GM23248 (cell line): Measurements from ENCODE around the gene TPRN. TPM values are rescaled to one million over a fixed set of nuclear protein-coding genes. Genes with fewer than 3 reads are reported as not detected.

Experiments
- DNase-seq: peaks from one replicate; pipeline ENCODE4 v3.0.0-alpha.2; 2015
- H2AFZ ChIP-seq: fragments of 200-600 bp; sonication (generic); 2 replicates; pipeline ENCODE4 v1.6.1; 2016; ENCODE audit warnings: antibody characterized with exemption
- H3F3A ChIP-seq: fragments of 200-600 bp; sonication (generic); 2 replicates; pipeline ENCODE4 v1.6.1; 2016; ENCODE audit warnings: mild to moderate bottlenecking, antibody characterized with exemption, mixed run types; ENCODE audit not compliant: insufficient read depth
- H3K27ac ChIP-seq: fragments of 200-600 bp; sonication (generic); 2 replicates; pipeline ENCODE4 v1.5.1; 2016; ENCODE audit warnings: mild to moderate bottlenecking
- H3K27me3 ChIP-seq: fragments of 200-600 bp; sonication (generic); replicated peaks from 2 replicates; pipeline ENCODE4 v1.6.1; 2016; ENCODE audit warnings: mild to moderate bottlenecking; ENCODE audit not compliant: insufficient read depth
- H3K36me3 ChIP-seq: fragments of 200-600 bp; sonication (generic); 2 replicates; pipeline ENCODE4 v1.6.1; 2016; ENCODE audit warnings: low read depth, mild to moderate bottlenecking
- H3K4me1 ChIP-seq: fragments of 200-600 bp; sonication (generic); 2 replicates; pipeline ENCODE4 v1.6.1; 2016; ENCODE audit warnings: mild to moderate bottlenecking; ENCODE audit not compliant: insufficient read depth
- H3K4me2 ChIP-seq: fragments of 200-600 bp; sonication (generic); one replicate; pipeline ENCODE4 v1.6.1; 2016; ENCODE audit warnings: mild to moderate bottlenecking; ENCODE audit not compliant: unreplicated experiment
- H3K4me3 ChIP-seq: fragments of 200-600 bp; sonication (generic); 2 replicates; pipeline ENCODE4 v1.5.1; 2016; ENCODE audit warnings: mild to moderate bottlenecking
- H3K79me2 ChIP-seq: fragments of 200-600 bp; sonication (generic); 2 replicates; pipeline ENCODE4 v1.6.1; 2016; ENCODE audit warnings: mild to moderate bottlenecking; ENCODE audit not compliant: insufficient read depth
- H3K9ac ChIP-seq: fragments of 200-600 bp; sonication (generic); 2 replicates; pipeline ENCODE4 v1.6.1; 2016; ENCODE audit warnings: mild to moderate bottlenecking
- H3K9me2 ChIP-seq: fragments of 200-600 bp; sonication (generic); 2 replicates; pipeline ENCODE4 v1.6.1; 2016; ENCODE audit warnings: mixed run types, mild to moderate bottlenecking, moderate library complexity; ENCODE audit not compliant: insufficient read depth
- H3K9me3 ChIP-seq: fragments of 200-600 bp; sonication (generic); one replicate; pipeline ENCODE4 v1.6.1; 2017; ENCODE audit warnings: low read depth
- H4K20me1 ChIP-seq: fragments of 200-600 bp; sonication (generic); 2 replicates; pipeline ENCODE4 v1.6.0; 2016; ENCODE audit not compliant: insufficient read depth
- EZH2 ChIP-seq: fragments of 200-600 bp; sonication (generic); IDR thresholded peaks from 2 replicates; pipeline ENCODE4 v1.6.1; 2018; ENCODE audit warnings: antibody characterized with exemption, mild to moderate bottlenecking; ENCODE audit not compliant: insufficient read depth, poor library complexity, severe bottlenecking
- EZH2phosphoT487 ChIP-seq: fragments of 200-600 bp; sonication (generic); IDR thresholded peaks from 2 replicates; pipeline ENCODE4 v1.6.1; 2018; ENCODE audit warnings: antibody characterized with exemption, moderate library complexity, mild to moderate bottlenecking, low read depth; ENCODE audit not compliant: insufficient read depth
- WGBS, 2 experiments: methylation state at CpG; one replicate each; pipeline ENCODE4 v1.1.6; 2015 to 2017; ENCODE audit warnings: low lambda C conversion rate in 2 of 2, low coverage in 1 of 2; ENCODE audit errors: missing lambda C conversion rate in 2 of 2; 5-methylcytosine and 5-hydroxymethylcytosine counted together
- in situ Hi-C: fragments of 300-500 bp; cut with MboI; formaldehyde crosslinking; loops from 2 replicates; pipeline ENCODE4 v1.15.0; 2020
- polyA plus RNA-seq: library from polyadenylated mRNA; unstranded; fragments of >200 nt; fragmentation: Nextera tagmentation; extraction: Ambion mirVana; gene quantifications from 2 replicates; pipeline ENCODE4 v1.2.1, GENCODE V29; 2016
- total RNA-seq: library from RNA; depleted of rRNA; stranded (reverse); fragments of >200 nt; shearing (Covaris generic); gene quantifications from 2 replicates; pipeline ENCODE4 v1.2.3, GENCODE V29; 2014

The TPRN gene
- total and polyA plus RNA-seq, 2 experiments from 2014 or later: 1.7 to 7.8 TPM

- peak; percentile 28 for DNase-seq
- TF ChIP-seq EZH2: no peak
- TF ChIP-seq EZH2phosphoT487: no peak
- in situ Hi-C loops: no loop called here
- H3K9me3 ChIP-seq: no peaks in the 10 kb centered on the region
- H4K20me1 ChIP-seq: no peaks in the 10 kb centered on the region
- no peaks in the 10 kb centered on the region for H3K36me3 ChIP-seq
- H3K9me2 ChIP-seq: no peaks in the 10 kb centered on the region
- peak within 1 kb of the TSS; percentile 84 for H3K9ac ChIP-seq
- H3K27me3 ChIP-seq: no peaks in the 10 kb centered on the region
- peak within 1 kb of the TSS; percentile 77 for H3K4me2 ChIP-seq
- H3K4me1 ChIP-seq: peaks cover 3% of the 10 kb centered on the region; the same call in 1 of the 2 replicates
- 49 to 52% methylated on average over 18 to 21 of the region's 23 CpGs for WGBS, 2 experiments
- peak within 1 kb of the TSS; percentile 55; the same call in 1 of the 2 replicates for H3K27ac ChIP-seq
- H3F3A ChIP-seq: no peaks in the 10 kb centered on the region
- H3K79me2 ChIP-seq: no peaks in the 10 kb centered on the region
- peak within 1 kb of the TSS; percentile 79 for H3K4me3 ChIP-seq
- H2AFZ ChIP-seq: peak within 1 kb of the TSS; percentile 84
These were observed 24.5 kb upstream of the TPRN start, which contains the start of gene CYSRT1 for GRCh38 chr9:137224830-137225694. Gene CYSRT1 (plus strand): TSS chr9:137225174. CDS start chr9:137225622, 448 bp downstream.

DNA sequence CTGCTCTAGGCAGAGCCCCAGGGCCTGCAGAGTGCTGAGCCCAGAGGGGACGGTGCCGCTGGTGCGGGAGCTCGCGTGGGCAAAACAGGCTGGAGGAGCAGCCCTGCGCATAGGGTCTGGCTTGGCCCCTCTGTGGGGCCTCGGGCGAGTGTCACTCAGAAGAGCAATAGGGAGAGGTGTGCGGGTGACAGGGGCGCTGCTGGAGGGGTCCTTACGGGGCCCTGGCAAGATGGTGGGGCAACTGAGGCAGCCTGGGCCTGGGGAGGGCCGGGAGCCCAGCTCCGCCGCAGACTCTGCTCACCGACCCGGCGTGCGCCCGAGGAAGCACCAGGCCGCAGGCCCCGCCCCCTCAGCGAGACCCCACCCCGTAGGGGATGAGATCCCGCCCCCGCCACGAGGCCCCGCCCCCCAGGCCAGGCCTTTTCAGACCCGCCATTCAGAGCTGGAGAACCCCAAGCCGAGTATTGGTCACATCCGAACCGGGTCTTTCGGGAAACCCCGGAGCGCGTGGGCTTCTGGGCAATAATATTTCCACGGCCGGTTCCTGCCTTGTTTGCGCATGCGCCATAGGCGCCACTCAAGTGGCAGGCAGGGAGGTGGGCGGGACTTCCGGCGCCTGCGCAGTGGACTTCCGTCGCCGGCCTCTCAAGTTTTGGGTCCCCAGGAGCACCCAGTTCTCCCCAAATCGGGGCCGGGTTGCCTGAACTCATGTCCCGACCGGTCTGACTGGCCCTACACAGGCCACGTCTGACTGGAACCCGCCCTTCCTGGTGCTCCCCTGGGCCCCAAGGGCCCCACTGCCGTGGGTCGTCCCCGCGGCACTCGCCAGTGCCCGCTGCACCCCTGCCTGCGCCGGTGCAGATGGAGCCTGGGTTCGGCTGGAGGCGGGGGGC is 22.8 kb upstream of the TPRN start:
- no peaks in the 10 kb centered on the region for H4K20me1 ChIP-seq
- H3K27me3 ChIP-seq: no peaks in the 10 kb centered on the region
- H2AFZ ChIP-seq: peak overlapping the region; percentile 84
- no peak for TF ChIP-seq EZH2
- no peak for TF ChIP-seq EZH2phosphoT487
- no peaks in the 10 kb centered on the region for H3K9me2 ChIP-seq
- peak overlapping the region; percentile 84 for H3K9ac ChIP-seq
- H3K4me1 ChIP-seq: peaks cover 9% of the 10 kb centered on the region
- DNase-seq: peak; percentile 99
- no peaks in the 10 kb centered on the region for H3K36me3 ChIP-seq
- H3K79me2 ChIP-seq: no peaks in the 10 kb centered on the region
- no peaks in the 10 kb centered on the region for H3F3A ChIP-seq
- WGBS, 2 experiments: 1% methylated on average over 47 to 63 of the region's 63 CpGs
- H3K27ac ChIP-seq: peak overlapping the region; percentile 55
- peak overlapping the region; percentile 79 for H3K4me3 ChIP-seq
- in situ Hi-C loops: no loop called here
- H3K4me2 ChIP-seq: peak overlapping the region; percentile 77
- H3K9me3 ChIP-seq: no peaks in the 10 kb centered on the region

GRCh38 chr9:137222190-137223077 is 21.9 kb upstream of the TPRN start, which contains the start of gene RNF208:
Gene RNF208 (minus strand): TSS chr9:137222240. CDS start chr9:137221212, 1,028 bp downstream.
- Histone ChIP-seq H3K4me3 (peak within 1 kb of the TSS; percentile 63), H3K9ac (peak within 1 kb of the TSS; percentile 36; the same call in 1 of the 2 replicates), H3K9me2 (no peaks in the 10 kb centered on the region), H3K4me2 (peak within 1 kb of the TSS; percentile 69), H3K79me2 (no peaks in the 10 kb centered on the region), H3K27me3 (no peaks in the 10 kb centered on the region), H3K36me3 (no peaks in the 10 kb centered on the region), H2AFZ (peak within 1 kb of the TSS; percentile 39), H3F3A (no peaks in the 10 kb centered on the region), H3K9me3 (no peaks in the 10 kb centered on the region), H4K20me1 (no peaks in the 10 kb centered on the region), H3K27ac (no peak within 1 kb of the TSS), H3K4me1 (peaks cover 9% of the 10 kb centered on the region)
- in situ Hi-C loops: no loop called here
- 3 to 7% methylated on average over 33 to 67 of the region's 88 CpGs for WGBS, 2 experiments
- no peak for TF ChIP-seq EZH2
- no peak for TF ChIP-seq EZH2phosphoT487
- DNase-seq: peak; percentile 47
